HG02852 (cell line): Measurements from ENCODE around the gene PYGO2.
A peak's percentile ranks its signal among the peaks of the same experiment; 100 is the strongest.
"Not testable (repeated sequence)": the region's sequence is repeated elsewhere in the genome, so short reads cannot be mapped to it uniquely, and the experiment has no call there.

ENCODE experiments used
- ATAC-seq: cut with Tn5 transposase; IDR thresholded peaks from one replicate; pipeline ENCODE4 v1.9.1; 2021; ENCODE audit warnings: mild to moderate bottlenecking, moderate library complexity; ENCODE audit not compliant: unreplicated experiment

The PYGO2 gene

DNA sequence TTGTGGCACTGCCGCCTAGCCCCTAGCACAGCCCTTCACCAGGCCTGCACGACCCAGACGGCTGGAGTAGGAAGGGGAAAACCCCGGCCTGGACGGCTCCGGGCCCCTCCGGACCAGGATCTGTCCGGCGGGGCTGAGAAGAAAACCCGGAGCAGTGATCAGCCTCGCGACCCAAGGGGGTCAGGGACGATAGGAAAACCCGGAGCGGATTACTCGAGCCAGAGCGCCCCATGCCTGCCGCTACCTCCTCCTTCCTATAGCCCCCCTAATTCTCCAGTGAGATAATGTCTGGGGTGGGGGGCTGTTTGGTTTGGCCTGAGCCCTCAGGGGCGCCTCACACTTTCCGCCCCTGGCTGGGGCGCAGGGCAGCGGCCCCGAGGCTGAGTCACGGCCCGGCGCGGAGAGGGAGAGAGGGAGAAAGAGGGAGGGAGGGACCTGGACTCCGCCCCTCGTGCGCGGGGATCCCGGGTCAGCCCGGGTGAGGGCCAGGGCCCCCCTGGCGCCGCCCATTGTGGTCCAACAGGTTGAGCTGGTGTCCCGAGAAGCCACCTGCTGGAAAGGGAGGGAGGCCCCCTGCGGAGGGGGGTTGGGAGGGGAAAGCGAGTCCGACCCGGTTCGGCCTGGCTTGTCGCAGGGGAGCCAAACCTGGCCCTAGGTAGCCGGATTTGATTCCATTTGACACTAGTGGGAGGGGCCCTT is 39.3 kb upstream of the PYGO2 start:
- ATAC-seq: peak; percentile 43

DNA sequence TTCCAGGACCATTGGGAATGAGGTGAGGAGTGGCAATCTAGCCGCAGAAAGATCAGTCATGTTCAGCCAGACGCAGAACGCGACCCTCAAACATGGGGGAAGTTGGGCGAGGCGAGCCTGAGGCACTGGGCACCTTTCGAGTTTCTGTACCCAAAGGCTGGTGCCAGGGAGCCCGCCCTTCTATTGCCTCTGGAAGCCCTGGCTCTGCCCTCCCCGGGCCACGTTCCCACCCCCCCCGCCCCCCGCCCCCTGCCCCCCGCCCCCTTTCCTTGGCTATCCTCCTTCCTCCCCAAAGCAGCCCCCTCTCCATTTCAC is 38.8 kb upstream of the PYGO2 start:
- no peak for ATAC-seq

DNA sequence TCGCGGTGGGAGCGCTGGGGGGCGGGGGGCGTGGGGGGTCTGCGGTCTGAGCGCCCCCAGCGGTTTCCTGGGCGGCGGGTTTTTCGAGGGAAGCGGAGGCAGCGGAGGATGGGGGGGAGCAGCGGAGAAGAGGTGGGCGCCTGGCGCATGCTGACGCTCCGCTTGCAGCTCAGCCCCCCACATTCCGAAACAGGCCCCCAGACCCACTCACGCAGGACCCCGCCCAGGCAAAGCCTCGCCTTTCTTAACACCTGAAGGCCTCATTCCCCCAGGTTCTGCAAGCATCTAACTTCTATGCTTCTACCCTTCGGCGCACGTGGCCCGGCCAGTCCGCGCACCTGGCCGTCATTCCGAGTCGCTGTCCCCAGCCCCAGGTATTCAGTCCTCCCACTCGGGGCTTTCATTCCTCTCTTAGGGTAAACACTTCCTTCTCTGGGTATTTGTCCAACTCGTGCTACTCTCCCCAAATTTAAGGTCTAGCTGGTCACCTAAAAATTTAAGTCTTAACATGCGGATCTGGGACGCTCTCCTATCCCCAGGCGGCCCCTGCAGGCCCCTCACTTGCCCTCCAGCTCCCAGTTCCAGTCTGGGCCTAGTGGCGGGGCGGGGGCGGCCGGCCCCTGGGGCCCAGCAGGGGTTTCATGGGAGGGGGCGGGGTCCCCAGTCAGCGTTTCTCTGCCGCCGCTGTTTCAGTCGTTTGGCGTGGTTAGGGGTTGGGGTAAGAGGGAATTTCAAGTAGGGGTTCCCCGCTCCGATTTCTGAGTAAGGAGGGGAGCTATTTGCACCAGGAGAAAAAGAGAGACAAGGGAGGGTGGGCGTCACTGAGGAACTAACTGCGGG is 38.2 kb upstream of the PYGO2 start:
- no peak for ATAC-seq

DNA sequence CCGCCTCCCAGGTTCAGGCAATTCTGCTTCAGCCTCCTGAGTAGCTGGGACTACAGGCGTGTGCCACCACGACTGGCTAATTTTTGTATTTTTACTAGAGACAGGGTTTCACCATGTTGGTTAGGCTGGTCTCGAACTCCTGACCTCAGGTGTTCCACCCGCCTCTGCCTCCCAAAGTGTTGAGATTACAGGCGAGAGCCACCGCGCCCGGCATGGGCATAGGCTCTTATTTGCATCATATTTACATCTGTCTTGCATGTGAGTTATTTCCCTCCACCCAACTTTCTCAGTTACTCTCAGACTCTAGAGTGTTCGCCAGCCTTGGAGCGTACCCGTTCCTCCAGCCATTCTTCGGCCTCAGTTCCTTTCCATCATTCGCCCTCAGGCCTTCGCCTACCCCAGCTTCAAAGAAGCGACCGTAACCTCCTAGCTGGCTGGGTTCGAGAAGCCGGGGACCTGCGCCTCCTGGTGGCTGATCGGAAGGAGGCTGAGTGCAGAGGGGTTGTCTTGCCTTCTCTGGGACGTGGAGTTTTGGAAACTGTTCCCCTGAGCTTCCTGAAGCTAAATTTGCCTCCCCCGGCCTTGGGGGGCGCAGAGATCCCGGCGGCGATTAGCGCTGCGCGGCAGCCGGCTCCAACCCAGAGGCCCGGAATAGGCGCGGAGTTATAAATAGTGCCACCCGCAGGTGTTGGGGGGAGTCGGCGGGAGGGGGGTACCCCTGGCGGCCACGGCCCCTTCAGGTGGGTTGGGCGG is 37.4 kb upstream of the PYGO2 start:
- no peak for ATAC-seq

DNA sequence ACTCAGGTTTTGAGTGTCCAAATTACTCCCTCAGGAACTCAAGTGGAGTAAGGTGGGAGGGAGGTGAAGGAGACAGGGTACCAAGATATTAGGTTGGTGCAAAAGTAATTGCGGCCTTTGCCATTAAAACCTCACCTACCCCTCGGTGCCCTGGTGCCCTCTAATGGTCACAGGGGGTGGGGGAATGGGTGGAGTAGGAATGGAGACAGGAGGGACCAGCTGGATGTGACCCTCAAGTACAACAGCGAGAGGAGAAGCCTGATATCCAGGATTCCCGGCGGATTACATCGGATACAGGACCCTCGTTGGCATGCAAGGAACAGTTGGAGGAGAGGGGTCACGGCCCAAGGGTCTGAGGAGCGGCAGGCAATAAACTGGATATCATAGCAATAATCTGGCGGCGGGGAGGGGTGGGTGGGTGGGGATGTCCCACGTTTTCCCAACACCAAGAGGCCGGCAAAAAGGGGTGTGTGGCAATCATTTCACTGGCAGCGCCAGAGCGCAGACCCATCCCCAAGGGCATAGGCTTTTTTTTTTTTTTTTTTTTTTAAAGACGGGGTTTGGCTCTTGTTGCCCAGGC is 36.7 kb upstream of the PYGO2 start:
- no peak for ATAC-seq

DNA sequence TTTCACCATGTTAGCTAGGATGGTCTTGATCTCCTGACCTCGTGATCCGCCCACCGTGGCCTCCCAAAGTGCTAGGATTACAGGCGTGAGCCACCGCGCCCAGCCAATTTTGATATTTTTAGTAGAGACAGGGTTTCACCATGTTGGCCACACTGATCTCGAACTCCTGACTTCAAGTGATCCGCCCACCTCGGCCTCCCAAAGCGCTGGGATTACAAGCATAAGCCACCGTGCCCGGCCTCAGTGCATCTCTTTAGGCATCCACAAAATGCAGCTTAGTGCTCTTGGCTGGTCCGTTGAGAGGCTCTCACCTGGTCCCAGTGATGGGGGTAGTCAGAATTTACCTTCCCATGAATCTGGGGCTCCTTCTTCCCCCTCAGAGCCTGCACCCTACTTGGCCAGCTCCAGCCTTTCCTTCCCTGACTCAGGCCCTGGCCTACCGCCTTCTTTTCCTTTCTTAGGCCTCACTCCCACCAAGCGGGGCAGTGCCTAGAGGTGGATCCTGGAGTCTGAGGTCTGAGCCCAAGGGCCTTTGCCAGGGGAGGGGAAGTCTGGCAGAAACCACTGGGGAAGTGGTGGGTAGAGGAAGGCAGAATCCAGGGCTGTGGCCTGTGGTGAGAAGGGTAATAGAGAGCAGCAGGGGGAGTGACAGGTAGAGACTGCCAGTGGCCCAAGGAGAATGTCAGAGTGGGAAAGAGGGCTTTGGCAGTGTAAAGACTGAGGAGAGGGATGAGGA is 35.6 kb upstream of the PYGO2 start:
- ATAC-seq: no peak

DNA sequence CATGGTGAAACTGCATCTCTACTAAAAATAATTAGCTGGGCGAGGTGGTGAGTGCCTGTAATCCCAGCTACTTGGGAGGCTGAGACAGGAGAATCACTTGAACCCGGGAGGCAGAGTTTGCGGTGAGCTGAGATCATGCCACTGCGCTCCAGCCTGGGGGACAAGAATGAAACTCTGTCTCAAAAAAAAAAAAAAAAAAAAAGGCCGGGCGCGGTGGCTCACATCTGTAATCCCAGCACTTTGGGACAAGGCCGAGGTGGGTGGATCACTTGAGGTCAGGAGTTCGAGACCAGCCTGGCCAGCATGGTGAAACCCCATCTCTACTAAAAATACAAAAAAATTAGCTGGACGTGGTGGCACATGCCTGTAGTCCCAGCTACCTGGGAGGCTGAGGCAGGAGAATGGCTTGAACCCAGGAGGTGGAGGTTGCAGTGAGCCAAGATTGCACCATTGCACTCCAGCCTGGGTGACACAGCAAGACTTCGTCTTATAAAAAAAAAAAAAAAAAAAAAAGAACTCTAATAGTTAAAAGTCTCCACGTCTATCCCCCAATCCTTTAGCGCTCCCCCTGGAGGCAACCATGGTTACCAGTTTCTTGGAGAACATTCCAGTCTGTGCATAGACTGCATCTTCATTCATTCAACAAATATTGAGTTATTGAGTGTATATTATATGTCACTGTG is 33.9 kb upstream of the PYGO2 start:
- ATAC-seq: not testable (repeated sequence)

DNA sequence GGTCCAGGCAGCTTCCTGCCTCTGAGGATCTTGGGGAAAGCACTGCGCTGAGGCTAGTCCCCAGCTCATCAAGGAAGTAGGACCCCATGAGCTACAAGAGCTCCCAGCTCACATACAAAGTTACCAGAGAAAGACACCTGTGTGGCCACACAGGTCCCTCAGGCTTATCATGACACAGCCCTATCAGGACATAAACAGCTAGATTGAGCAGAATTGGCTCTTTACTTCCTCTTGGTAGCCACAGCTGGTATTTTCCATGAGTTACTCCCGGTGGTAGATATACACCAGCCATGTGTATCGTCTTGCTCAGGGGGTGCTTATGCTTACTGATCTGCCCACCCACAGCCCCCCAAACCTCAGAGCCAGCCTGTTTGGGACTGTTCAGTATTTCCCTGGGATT is 33.0 kb upstream of the PYGO2 start:
- no peak for ATAC-seq

DNA sequence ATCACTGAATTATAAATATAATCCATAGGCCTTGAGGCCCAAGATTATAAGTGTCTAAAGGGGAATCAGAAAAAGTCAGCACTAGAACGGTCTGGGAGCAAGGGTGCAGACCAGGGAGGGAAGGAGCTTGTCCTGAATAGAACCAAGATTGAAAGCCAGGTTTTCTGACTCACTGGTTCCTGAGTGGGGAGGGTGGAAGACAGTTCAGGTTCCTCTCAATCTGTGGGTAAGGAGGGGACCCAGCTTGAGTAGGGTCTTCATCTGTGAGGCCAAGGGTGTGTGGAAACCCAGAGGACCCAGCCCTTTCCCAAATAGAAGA is 32.6 kb upstream of the PYGO2 start:
- no peak for ATAC-seq

DNA sequence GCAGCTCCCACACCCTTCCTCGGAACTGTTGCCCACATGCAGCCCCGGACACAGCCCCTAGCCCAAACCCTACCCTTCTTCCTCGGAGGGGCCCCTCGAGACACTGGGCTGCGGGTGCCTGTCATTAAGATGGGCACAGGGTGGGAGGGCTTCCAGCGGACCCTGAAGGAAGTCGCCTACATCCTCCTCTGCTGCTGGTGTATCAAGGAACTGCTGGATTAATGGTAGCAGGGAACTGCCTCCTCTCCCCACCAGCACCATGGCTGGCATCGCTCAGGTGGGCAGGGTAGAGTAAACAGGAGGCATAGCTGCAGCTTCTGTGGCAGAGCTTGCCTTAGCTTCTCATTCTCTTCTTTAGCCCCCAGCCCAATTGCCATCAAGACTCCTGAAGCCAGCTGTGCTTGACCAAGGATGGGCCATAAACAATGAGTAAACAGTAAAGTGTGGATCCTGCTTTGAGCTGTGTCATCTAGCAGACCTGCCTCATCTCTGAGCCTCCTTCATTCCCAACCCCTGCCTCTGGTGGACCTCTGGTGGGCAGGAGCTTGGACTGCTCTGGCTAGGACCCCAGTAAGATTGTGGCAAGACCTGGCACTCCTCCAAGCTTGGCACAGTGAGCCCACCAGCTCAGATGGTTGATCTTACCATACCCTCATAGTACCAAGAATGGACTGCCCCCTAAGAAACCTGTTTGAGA is 32.1 kb upstream of the PYGO2 start, which contains the start of gene LENEP:
Gene LENEP, plus strand, starts transcription at position 15 of the 697 bp plus-strand sequence. Its CDS starts 22 bp downstream, at position 37.
- no peak for ATAC-seq

DNA sequence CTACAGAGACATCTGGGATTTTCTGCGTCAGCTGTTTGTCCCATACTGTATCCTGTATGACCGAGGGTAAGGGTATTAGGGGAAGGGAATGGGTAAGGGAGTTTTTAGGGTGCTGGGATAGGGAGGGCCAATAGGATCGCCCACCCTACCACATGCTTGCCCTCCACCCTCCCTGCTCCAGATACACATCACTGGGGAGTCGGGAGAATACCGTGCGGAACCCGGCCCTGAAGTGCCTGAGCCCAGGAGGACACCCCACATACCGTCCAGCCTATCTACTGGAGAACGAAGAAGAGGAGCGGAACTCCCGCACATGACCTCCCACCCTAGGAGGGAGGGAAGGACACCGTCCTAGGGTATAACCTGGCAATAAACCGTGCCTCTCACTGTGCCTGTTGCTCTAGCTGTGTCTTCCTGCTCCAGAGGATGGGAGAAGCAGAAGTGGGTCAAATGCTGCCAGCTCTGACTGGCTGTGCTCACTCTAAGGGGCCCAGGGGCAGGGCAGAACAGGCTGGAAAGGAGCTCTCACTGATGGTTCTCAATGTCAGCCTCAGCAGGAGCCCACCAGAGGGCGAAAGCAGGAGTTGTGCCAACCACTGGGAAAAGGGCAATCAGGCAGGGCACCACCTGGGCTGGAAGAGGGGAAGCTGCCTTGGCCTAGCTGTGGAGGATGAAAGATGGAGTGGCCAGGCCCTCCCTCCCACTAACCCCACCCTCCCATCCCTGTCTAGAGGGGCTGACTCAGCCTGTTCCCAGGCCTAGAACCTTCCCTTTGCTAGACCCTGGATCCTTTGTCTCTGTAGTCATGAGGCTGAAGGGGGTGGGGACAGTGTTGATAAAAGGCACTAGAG is 31.4 kb upstream of the PYGO2 start:
- no peak for ATAC-seq

DNA sequence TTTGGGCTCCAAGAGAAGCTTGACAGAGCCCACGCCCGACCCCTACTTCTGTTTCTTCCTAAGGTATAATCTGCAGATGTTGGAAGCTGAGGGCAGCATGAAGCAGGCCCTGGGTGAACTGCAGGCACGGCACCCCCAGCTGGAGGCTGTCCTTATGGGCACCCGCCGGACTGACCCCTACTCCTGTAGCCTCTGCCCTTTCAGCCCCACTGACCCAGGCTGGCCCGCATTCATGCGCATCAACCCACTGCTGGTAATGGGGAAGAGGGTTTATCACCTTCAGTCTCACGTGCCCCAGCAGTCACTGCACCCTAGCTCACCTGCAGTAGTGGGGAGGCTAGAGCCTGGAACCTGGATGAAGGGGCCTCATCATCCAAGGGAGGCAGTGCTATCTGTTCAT is 28.7 kb upstream of the PYGO2 start:
- ATAC-seq: no peak

DNA sequence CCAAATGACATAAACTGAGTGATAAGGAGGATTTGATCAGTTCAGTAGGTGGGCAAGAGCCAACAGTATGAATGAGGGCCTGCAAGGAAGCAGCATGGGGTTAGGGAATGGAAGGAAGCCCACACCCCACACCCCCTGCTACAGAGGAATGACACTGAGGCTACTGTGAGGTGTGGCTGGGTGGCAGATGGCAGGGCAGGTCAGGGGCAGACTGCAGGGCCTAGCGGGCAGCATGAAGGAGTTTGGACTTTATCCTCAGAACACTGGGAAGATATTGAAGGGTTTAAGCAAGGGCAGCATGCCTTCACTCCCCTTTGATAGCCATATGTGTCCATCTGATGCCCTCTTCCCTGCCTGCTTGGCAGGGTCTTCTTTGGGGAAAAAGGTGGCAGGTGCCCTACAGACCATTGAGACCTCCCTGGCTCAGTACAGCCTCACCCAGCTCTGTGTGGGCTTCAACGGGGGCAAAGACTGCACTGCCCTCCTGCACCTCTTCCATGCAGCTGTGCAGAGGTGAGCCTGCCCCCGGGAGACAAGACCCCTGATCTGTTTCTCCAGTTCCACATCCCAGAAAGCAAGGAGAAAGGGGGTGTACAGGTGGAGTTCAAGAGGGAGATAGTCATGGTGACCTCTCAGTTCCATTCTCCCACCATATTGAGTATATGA is 27.7 kb upstream of the PYGO2 start:
- ATAC-seq: no peak

DNA sequence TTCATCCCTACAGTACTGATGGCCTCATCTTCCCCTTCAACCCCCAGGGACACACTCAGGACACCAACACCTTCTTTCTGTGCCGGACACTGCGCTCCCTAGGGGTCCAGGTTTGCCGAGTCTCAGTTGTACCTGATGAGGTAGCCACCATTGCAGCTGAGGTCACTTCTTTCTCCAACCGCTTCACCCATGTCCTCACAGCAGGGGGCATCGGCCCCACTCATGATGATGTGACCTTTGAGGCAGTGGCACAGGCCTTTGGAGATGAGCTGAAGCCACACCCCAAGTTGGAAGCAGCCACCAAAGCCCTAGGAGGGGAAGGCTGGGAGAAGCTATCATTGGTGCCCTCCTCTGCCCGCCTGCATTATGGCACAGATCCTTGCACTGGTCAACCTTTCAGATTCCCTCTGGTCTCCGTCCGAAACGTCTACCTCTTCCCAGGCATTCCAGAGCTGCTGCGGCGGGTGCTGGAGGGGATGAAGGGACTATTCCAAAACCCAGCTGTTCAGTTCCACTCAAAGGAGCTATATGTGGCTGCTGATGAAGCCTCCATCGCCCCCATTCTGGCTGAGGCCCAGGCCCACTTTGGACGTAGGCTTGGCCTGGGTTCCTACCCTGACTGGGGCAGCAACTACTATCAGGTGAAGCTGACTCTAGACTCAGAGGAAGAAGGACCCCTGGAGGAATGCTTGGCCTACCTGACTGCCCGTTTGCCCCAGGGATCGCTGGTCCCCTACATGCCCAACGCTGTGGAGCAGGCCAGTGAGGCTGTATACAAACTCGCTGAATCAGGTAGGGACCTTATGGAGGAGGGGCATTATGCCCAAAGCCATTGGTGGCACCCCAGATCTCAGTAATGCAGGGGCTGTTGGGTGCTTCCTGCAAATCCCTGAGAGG is 26.7 kb upstream of the PYGO2 start:
- no peak for ATAC-seq

DNA sequence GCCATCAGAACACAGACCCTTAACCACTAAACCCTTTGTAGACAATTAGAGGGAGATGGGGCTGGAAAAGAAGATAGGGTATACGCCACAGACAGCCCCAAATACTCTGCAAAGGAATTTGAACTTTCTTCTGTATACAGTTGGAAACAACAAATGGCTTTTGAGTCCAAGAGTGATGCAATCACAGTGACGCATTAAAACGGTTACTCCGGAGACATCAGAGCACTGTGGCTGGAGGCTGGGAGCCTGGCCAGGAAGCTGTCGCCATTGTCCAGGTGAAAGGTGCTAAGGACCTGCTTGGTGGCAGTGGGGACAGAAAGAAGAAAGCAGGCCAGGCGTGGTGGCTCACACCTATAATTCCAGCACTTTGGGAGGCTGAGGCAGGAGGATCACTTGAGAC is 25.7 kb upstream of the PYGO2 start:
- ATAC-seq: no peak

DNA sequence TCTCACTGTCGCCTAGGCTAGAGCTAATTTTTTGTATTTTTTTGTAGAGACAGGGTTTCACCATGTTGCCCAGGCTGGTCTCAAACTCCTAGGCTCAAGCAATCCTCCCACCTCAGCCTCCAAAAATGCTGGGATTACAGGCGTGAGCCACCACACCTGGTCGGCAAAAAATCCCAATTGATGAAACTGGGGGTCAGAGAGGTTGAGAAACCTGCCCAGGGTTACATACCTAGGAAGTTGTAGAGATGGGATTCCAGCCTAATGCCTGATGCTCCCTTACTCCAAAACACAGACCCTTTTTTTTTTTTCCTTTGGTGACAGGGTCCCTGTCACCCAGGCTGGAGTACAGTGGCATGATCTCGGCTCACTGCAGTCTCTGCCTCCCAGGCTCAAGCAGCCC is 25.2 kb upstream of the PYGO2 start:
- ATAC-seq: not testable (repeated sequence)

DNA sequence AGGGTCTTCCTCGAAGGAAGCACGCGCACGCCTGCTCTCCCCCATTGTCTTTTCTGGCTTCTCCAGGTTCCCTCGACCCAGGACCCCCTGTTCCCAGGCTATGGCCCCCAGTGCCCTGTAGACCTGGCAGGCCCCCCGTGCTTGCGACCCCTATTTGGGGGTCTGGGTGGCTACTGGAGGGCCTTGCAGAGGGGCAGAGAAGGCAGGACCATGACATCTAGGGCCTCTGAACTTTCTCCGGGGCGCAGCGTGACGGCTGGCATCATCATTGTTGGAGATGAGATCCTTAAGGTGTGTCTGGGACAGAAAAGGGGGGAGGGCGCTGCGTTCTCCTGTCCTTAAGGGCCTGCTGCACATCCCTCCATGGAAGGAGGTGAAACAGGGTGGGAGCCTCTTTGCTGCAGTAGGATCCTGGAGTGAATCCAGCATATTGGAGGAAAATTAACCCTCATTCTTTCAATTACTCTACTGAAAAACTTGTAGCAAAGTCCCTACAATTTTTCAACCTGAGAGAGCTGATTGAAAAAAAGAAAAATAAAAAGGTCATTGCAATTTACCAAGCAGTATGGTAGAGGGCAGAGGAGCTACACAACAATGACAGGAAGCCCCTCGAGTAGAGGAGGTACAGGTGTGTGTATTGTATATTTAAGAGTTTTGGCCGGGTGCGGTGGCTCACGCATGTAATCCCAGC is 22.3 kb upstream of the PYGO2 start:
- ATAC-seq: no peak
